Uterus (tissue), 4 donors: ENCODE results near the gene MKLN1. TPM values are rescaled to one million over a fixed set of nuclear protein-coding genes. Genes with fewer than 3 reads are reported as not detected.

Experiments used
- DNase-seq, 2 donors: peaks; one replicate each; pipeline ENCODE4 v3.0.0-alpha.2; 2019 to 2020
- H3K27ac ChIP-seq, 2 donors: fragments of 200-600 bp; sonication (generic); 1 replicate in 1 of 2; 2 replicates in 1 of 2; pipeline ENCODE4 v1.5.1; 2016 to 2018
- H3K27me3 ChIP-seq, 2 donors: fragments of 200-600 bp; sonication (generic); one replicate each; pipeline ENCODE4 v1.5.1; 2018 to 2019; ENCODE audit warnings: control low read depth in 1 of 2
- H3K36me3 ChIP-seq, 2 donors: fragments of 200-600 bp; sonication (generic); one replicate each; pipeline ENCODE4 v1.5.1; 2019; ENCODE audit warnings: control low read depth in 1 of 2
- H3K4me1 ChIP-seq, 2 donors: fragments of 200-600 bp; sonication (generic); one replicate each; pipeline ENCODE4 v1.5.1; 2018 to 2019; ENCODE audit warnings: control low read depth in 1 of 2
- H3K4me3 ChIP-seq, 2 donors: fragments of 200-600 bp; sonication (generic); 1 replicate in 1 of 2; 2 replicates in 1 of 2; pipeline ENCODE4 v1.5.1; 2018 to 2019; ENCODE audit warnings: mild to moderate bottlenecking in 1 of 2
- H3K9me3 ChIP-seq, 2 donors: fragments of 200-600 bp; sonication (generic); one replicate each; pipeline ENCODE4 v1.5.1; 2019; ENCODE audit warnings: control low read depth in 1 of 2
- POLR2A ChIP-seq, 2 donors: fragments of 450-650 bp; IDR thresholded peaks; one replicate each; pipeline ENCODE4 v1.6.1; 2016; ENCODE audit warnings: antibody characterized with exemption in 2 of 2, mild to moderate bottlenecking in 1 of 2, moderate library complexity in 1 of 2
- intact Hi-C: fragments of 100-400 bp; cut with DNase I; formaldehyde crosslinking; loops from one replicate; pipeline ENCODE4 v1.15.1; 2023; ENCODE audit warnings: low total_unique reads
- total RNA-seq, 4 donors: library from RNA; depleted of rRNA in 3 of 4; stranded (reverse); fragments of >200 nt in 3 of 4; gene quantifications; one replicate each; pipeline versions ENCODE4 v1.1.0 to v1.2.4, GENCODE V29; 2014 to 2023
- TF ChIP-seq, protein P1 (sequence below), 4 experiments: fragments of 200-600 bp in 2 of 4; fragments of 450-650 bp in 2 of 4; sonication (generic) in 2 of 4; IDR thresholded peaks; one replicate each; pipeline ENCODE4 v1.5.1; 2016 to 2019; ENCODE audit warnings: antibody characterized with exemption in 4 of 4, mild to moderate bottlenecking in 2 of 4, moderate library complexity in 1 of 4
- donor health status: DM: yes; HTN: yes; CAD: no.

The MKLN1 gene
- total RNA-seq, 4 donors from 2014 or later: 52.9 to 311 (median 128) TPM

DNA sequence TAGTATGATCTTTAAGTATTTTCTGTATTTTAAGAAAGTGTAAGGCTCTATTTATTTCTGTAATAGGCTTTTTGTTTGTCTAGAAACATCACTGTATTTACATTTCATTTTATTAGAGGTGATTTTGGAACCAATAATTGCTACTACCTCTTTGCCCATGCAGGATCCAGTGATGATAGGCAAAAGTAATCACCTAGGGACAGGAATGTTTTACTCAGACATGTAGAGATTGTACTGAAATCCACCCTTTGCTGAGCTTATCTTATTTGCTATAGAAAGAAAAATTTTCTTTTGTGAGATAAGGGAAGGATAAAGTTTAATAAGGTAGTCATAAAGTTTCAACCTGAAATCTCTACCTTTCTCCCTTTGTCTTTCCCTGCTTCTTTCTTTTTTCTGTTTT is 73.5 kb downstream of the MKLN1 start:
- peaks cover 0 to 6% of the 10 kb centered on the region in 2 donors for H3K4me1 ChIP-seq
- H3K9me3 ChIP-seq: no peaks in the 10 kb centered on the region
- DNase-seq: no peak
- H3K4me3 ChIP-seq: no peak overlapping the region
- TF ChIP-seq, protein P1, sequence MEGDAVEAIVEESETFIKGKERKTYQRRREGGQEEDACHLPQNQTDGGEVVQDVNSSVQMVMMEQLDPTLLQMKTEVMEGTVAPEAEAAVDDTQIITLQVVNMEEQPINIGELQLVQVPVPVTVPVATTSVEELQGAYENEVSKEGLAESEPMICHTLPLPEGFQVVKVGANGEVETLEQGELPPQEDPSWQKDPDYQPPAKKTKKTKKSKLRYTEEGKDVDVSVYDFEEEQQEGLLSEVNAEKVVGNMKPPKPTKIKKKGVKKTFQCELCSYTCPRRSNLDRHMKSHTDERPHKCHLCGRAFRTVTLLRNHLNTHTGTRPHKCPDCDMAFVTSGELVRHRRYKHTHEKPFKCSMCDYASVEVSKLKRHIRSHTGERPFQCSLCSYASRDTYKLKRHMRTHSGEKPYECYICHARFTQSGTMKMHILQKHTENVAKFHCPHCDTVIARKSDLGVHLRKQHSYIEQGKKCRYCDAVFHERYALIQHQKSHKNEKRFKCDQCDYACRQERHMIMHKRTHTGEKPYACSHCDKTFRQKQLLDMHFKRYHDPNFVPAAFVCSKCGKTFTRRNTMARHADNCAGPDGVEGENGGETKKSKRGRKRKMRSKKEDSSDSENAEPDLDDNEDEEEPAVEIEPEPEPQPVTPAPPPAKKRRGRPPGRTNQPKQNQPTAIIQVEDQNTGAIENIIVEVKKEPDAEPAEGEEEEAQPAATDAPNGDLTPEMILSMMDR (IDR thresholded peaks at IDR 0.05): no peak
- TF ChIP-seq POLR2A (IDR thresholded peaks at IDR 0.05): no peak
- H3K27me3 ChIP-seq: no peaks in the 10 kb centered on the region
- peak overlapping the region; percentile 21 to 71 for H3K27ac ChIP-seq
- no peaks in the 10 kb centered on the region for H3K36me3 ChIP-seq
- intact Hi-C loops: no loop called here

DNA sequence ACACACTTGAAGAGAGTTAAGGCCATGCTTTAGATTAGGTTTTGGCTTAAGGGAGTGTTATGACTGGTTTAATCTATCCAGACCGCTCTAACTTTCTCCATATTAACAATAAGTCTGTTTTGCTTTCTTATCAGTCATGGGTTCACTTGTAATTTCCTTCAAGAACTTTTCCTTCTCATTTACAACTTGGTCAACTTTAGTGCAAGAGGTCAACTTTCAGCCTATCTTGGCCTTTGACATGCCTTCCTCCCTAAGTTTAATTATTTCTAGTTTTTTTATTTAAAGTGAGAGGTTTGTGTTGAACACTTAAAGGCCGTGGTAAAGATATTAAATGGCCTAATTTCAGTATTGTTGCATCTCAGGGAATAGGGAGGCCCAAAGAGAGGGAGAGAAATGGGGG is 75.6 kb downstream of the MKLN1 start:
- TF ChIP-seq POLR2A (IDR thresholded peaks at IDR 0.05): no peak
- TF ChIP-seq, protein P1 (IDR thresholded peaks at IDR 0.05): no peak
- peaks cover 0 to 4% of the 10 kb centered on the region in 2 donors for H3K4me1 ChIP-seq

DNA sequence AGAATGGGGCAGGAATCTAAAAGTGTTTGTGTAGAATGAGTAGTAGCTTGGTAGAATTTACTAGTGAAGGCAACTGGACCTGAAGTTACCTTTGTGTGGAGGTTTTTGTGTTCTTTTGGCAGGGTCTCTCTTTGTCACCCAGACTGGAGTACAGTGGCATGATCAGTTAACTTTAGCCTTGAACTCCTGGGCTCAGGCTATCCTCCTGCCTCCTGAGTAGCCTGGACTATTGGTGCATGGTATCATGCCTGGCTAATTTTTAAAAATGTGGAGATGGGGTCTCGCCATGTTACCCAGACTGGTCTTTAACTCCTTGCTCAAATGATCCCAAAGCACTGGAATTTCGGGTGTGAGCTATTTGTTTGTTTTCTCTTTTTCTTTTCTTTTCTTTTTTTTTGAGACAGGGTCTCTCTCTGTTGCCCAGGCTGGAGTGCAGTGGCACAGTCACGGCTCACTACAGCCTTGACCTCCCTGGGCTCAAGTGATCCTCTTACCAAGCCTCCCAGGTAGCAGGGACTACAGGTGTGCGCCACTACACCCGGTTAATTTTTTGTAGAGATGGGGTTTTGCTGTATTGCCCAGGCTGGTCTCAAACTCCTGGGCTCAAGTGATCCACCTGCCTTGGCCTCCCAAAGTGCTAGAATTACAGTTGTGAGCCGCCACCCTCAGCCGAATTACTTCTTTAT is 76.7 kb downstream of the MKLN1 start:
- intact Hi-C loops: no loop called here
- H3K4me3 ChIP-seq: no peak overlapping the region
- no peaks in the 10 kb centered on the region for H3K36me3 ChIP-seq
- no peaks in the 10 kb centered on the region for H3K27me3 ChIP-seq
- no peak overlapping the region for H3K27ac ChIP-seq
- H3K9me3 ChIP-seq: no peaks in the 10 kb centered on the region
- TF ChIP-seq POLR2A (IDR thresholded peaks at IDR 0.05): no peak
- TF ChIP-seq, protein P1 (IDR thresholded peaks at IDR 0.05): no peak
- DNase-seq: no peak
- H3K4me1 ChIP-seq: peaks cover 0 to 4% of the 10 kb centered on the region in 2 donors

More for the DNA sequence above, 75.6 kb downstream of the MKLN1 start:
- no peak for DNase-seq
- intact Hi-C loops: no loop called here
- H3K36me3 ChIP-seq: no peaks in the 10 kb centered on the region
- H3K27me3 ChIP-seq: no peaks in the 10 kb centered on the region
- H3K27ac ChIP-seq: no peak overlapping the region
- H3K9me3 ChIP-seq: no peaks in the 10 kb centered on the region
- no peak overlapping the region for H3K4me3 ChIP-seq

DNA sequence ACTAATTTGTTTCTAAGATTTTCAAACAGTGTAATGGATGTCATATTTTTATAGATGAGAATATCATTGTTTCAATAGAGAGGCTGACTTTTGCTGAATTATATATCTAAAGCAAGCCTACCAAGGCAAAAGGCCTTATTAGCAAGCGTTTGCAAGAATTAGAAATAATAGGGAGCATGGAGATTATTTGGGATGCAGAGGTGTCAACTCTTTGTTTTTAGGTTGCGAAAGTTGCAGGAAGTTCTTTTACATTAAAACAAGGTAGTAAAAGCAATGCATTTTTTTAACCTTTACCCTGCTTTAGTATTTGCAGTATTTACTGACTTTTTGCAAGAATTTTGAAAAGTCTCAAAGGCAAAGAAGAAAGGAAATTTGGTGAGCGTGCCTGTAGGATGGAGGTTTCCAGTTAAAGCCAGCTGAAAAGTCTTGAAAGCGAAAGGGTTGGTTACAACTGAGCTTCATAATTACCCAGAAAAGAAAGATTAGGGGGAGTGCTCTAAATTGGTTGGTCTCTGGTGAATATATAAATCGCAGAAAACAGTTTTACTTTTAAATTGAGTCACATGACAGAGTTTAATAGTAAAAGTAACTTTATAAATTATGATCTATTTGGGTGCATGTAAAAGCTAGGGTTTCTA is 81.6 kb downstream of the MKLN1 start:
- no peak overlapping the region for H3K27ac ChIP-seq
- H3K27me3 ChIP-seq: no peaks in the 10 kb centered on the region
- intact Hi-C loops: no loop called here
- TF ChIP-seq POLR2A (IDR thresholded peaks at IDR 0.05): no peak
- TF ChIP-seq, protein P1 (IDR thresholded peaks at IDR 0.05): no peak
- no peaks in the 10 kb centered on the region for H3K9me3 ChIP-seq
- H3K36me3 ChIP-seq: no peaks in the 10 kb centered on the region
- H3K4me1 ChIP-seq: no peaks in the 10 kb centered on the region
- no peak overlapping the region for H3K4me3 ChIP-seq
- DNase-seq: no peak

DNA sequence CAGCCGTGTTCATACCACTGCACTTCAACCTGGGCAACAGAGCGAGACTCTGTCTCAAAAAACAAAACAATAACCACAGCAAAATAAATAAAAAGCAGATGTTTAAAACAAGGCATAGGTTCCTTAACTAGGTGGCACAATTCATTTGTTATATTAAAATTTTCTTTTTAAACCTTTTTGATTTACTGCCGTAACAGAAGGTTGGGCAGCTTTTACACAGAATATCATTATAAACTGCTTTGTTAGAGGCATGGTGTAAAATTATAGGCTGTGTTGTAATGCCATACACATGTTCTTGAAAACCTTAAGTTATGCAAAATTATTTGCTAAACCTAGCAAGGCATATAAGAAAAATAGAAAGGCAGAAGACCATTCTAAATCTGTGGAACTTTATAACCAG is 84.4 kb downstream of the MKLN1 start:
- no peaks in the 10 kb centered on the region for H3K9me3 ChIP-seq
- intact Hi-C loops: no loop called here
- TF ChIP-seq, protein P1 (IDR thresholded peaks at IDR 0.05): no peak
- TF ChIP-seq POLR2A (IDR thresholded peaks at IDR 0.05): no peak
- peaks cover 0 to 3% of the 10 kb centered on the region in 2 donors for H3K36me3 ChIP-seq
- DNase-seq: no peak
- H3K4me1 ChIP-seq: no peaks in the 10 kb centered on the region
- no peak overlapping the region for H3K27ac ChIP-seq
- H3K27me3 ChIP-seq: no peaks in the 10 kb centered on the region
- no peak overlapping the region for H3K4me3 ChIP-seq
